ENCODE results near the gene ZP4.

The ZP4 gene

GRCh38 chr1:237890822-237891221, at the start of gene ZP4:
TSS of gene ZP4 (minus strand) at chr1:237890922. CDS start at chr1:237890635, 287 bp downstream.
- DNase-seq (ENCODE audit: low read depth), result no peak

GRCh38 chr1:237938553-237938952, 47.8 kb upstream of the ZP4 start:
- DNase-seq (ENCODE audit: low read depth), result no peak

GRCh38 chr1:237938068-237938467, 47.3 kb upstream of the ZP4 start:
- no peak for DNase-seq (ENCODE audit: low read depth)

GRCh38 chr1:237932816-237933215, 42.1 kb upstream of the ZP4 start:
- DNase-seq (ENCODE audit: low read depth), result no peak

- no peak for DNase-seq (ENCODE audit: low read depth)
These were observed 40.9 kb upstream of the ZP4 start for GRCh38 chr1:237931581-237931980.

- DNase-seq (ENCODE audit: low read depth), result no peak
These were observed 36.5 kb upstream of the ZP4 start for GRCh38 chr1:237927198-237927597.

GRCh38 chr1:237921306-237921705, 30.6 kb upstream of the ZP4 start:
- DNase-seq (ENCODE audit: low read depth), result no peak

GRCh38 chr1:237913345-237913744, 22.6 kb upstream of the ZP4 start:
- no peak for DNase-seq (ENCODE audit: low read depth)

GRCh38 chr1:237911911-237912310, 21.2 kb upstream of the ZP4 start:
- DNase-seq (ENCODE audit: low read depth), result no peak

GRCh38 chr1:237910834-237911233, 20.1 kb upstream of the ZP4 start:
- no peak for DNase-seq (ENCODE audit: low read depth)

- DNase-seq (ENCODE audit: low read depth), result no peak
These were observed 13.2 kb upstream of the ZP4 start for GRCh38 chr1:237903961-237904360.

GRCh38 chr1:237902960-237903743, 12.4 kb upstream of the ZP4 start:
- no peak for DNase-seq (ENCODE audit: low read depth)

- no peak for DNase-seq (ENCODE audit: low read depth)
These were observed 10.7 kb upstream of the ZP4 start for GRCh38 chr1:237901299-237901934.

GRCh38 chr1:237895630-237896029, 4.9 kb upstream of the ZP4 start:
- DNase-seq (ENCODE audit: low read depth), result no peak

GRCh38 chr1:237894131-237894530, 3.4 kb upstream of the ZP4 start:
- DNase-seq (ENCODE audit: low read depth), result no peak

GRCh38 chr1:237891979-237892378, 1.3 kb upstream of the ZP4 start:
- DNase-seq (ENCODE audit: low read depth), result no peak

GRCh38 chr1:237891266-237891665, 544 bp upstream of the ZP4 start:
- no peak for DNase-seq (ENCODE audit: low read depth)

- no peak for DNase-seq (ENCODE audit: low read depth)
These were observed 306 bp downstream of the ZP4 start for GRCh38 chr1:237890416-237890815.

GRCh38 chr1:237888143-237888542, 2.6 kb downstream of the ZP4 start:
- no peak for DNase-seq (ENCODE audit: low read depth)

- DNase-seq (ENCODE audit: low read depth), result no peak
These were observed 3.2 kb downstream of the ZP4 start for GRCh38 chr1:237887542-237887941.

GRCh38 chr1:237884237-237884636, 6.5 kb downstream of the ZP4 start:
- no peak for DNase-seq (ENCODE audit: low read depth)

GRCh38 chr1:237879195-237879594, 11.5 kb downstream of the ZP4 start:
- no peak for DNase-seq (ENCODE audit: low read depth)

GRCh38 chr1:237878406-237878805, 12.3 kb downstream of the ZP4 start:
- no peak for DNase-seq (ENCODE audit: low read depth)

- DNase-seq (ENCODE audit: low read depth), result no peak
These were observed 13.1 kb downstream of the ZP4 start for GRCh38 chr1:237877631-237878030.
